ENCODE data around the gene MT1G. TPM values are rescaled to one million over a fixed set of nuclear protein-coding genes. Genes with fewer than 3 reads are reported as not detected.
"Not testable (repeated sequence)": the region's sequence is repeated elsewhere in the genome, so short reads cannot be mapped to it uniquely, and the experiment has no call there.

Gene MT1G
- polyA plus RNA-seq, 1 donor, result not detected

GRCh38 chr16:56636616-56637413 is 31.1 kb downstream of the MT1G start:
- no peak for DNase-seq

- DNase-seq, result no peak
These were observed 32.4 kb downstream of the MT1G start for GRCh38 chr16:56635441-56635967.

- no peak for DNase-seq
These were observed 33.0 kb downstream of the MT1G start for GRCh38 chr16:56634715-56635440.

DNA sequence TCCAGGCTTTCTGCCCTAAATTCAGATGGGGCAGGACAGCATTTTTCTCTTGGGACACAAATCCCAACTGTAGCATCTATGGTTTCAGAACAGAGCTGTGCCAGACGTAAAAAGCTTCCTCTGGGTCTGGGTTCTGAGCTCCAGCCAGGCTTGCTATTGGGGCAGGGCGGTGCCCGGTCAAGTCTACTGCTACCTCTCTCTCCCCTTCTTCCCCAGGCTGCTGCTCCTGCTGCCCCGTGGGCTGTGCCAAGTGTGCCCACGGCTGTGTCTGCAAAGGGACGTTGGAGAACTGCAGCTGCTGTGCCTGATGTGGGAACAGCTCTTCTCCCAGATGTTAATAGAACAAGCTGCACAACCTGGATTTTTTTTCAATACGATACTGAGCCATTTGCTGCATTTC is 34.3 kb downstream of the MT1G start:
- DNase-seq, result no peak

GRCh38 chr16:56632848-56633365 is 35.0 kb downstream of the MT1G start:
- no peak for DNase-seq

GRCh38 chr16:56632156-56632847 is 35.6 kb downstream of the MT1G start, which contains the start of gene MT1M:
TSS of gene MT1M (plus strand) at chr16:56632659. CDS start at chr16:56632732, 73 bp downstream.
- DNase-seq, result no peak

- DNase-seq, result no peak
These were observed 36.1 kb downstream of the MT1G start for GRCh38 chr16:56631832-56632155.

DNA sequence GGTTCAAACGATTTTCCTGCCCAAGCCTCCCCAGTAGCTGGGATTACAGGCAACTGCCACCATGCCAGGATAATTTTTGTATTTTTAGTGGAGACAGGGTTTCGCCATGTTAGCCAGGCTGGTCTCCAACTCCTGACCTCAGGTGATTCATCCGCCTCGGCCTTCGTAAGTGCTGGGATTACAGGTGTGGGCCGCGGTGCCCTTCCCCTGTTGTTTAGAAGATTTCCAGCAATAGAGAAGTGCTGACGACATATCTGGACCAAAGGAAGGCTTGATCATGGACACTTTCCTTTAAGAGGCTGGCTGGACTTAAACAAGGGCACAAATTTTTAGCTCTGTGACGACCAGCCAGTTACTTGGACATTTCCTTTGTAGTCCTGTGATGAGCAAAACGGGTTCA is 36.7 kb downstream of the MT1G start:
- no peak for DNase-seq

DNA sequence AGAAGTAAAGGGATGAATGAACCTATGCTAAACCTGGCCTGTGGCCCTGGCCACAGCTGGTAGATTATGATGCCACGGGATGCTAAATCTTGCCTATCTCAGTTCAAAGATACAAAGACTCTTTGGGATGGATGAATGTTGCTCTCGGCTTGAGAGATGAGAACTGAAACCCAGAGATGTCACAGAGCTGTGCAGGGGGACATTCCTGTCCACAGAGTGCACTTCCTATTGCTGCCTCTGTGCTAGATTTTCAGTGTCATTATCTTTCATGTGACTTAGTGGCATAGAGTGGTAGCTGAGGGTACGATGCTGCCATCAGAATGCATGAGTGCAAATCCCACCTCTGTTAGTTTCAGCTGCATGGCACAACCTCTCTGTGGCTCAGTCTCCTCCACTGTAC is 37.7 kb downstream of the MT1G start:
- DNase-seq, result no peak

- DNase-seq, result no peak
These were observed 38.3 kb downstream of the MT1G start for GRCh38 chr16:56629531-56629930.

GRCh38 chr16:56628486-56629350 is 39.1 kb downstream of the MT1G start:
- DNase-seq, result no peak

DNA sequence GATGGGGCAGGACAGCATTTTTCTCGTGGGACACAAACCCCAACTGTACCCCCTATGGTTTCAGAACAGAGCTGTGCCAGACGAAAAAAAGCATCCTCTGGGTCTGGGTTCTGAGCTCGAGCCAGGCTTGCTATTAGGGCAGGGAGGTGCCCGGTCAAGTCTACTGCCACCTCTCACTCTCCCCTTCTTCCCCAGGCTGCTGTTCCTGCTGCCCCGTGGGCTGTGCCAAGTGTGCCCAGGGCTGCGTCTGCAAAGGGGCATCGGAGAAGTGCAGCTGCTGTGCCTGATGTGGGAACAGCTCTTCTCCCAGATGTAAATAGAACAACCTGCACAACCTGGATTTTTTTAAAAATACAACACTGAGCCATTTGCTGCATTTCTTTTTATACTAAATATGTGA is 41.2 kb downstream of the MT1G start:
- DNase-seq, result no peak

- peak; percentile 55 for DNase-seq
These were observed 41.8 kb downstream of the MT1G start for GRCh38 chr16:56625943-56626654.

DNA sequence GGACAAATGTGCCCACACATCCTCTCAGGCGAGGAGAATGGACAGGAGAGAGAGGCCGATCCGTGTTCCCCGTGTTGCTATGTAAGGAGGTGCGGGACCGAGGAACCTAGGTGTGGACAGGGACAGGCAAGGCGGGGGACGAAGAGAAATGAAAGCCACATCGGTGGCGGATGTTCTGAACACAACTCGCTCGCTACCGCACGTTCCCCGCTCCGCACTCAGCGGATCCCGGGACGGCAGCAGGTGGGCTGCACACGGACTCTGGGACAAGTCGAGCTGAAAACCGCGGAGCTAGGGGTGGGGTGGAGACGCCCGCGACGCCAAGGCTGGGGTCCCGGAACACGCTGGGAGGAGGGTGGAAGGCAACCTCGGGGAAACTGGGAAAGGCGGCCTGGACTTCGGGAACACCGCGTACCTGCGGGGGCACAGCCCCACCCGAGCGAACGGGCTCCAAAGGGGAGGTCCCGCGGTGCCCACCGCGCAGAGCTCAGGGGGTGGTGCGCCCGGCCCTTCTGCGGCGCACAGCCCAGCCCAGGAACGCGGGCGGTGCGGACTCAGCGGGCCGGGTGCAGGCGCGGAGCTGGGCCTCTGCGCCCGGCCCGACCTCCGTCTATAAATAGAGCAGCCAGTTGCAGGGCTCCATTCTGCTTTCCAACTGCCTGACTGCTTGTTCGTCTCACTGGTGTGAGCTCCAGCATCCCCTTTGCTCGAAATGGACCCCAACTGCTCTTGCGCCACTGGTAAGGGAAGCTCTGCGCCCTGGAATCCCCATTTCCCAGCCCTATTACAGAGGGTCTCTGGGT is 42.5 kb downstream of the MT1G start, which contains the start of gene MT1E:
TSS of gene MT1E (plus strand) at position 642 of the 803 bp plus-strand sequence. CDS start at position 713, 71 bp downstream.
- peak; percentile 72 for DNase-seq

DNA sequence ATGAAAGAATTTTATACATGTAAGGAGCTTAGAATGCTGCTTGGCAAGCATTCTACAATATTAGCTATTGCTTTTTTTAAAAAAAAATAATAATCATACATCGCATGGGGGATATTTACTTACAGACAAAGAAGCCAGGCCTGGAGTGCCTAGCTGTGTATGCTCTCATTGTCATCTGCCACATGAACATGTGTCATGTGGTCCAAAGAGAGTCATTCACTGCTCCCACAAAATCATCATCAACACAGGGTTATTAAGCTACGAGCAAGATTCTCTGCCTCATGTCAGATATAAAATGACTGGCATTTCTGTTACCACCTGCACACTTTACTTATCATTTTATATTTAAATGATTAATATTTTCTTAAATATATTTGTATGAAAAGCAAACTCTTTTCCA is 44.2 kb downstream of the MT1G start:
- DNase-seq, result no peak

DNA sequence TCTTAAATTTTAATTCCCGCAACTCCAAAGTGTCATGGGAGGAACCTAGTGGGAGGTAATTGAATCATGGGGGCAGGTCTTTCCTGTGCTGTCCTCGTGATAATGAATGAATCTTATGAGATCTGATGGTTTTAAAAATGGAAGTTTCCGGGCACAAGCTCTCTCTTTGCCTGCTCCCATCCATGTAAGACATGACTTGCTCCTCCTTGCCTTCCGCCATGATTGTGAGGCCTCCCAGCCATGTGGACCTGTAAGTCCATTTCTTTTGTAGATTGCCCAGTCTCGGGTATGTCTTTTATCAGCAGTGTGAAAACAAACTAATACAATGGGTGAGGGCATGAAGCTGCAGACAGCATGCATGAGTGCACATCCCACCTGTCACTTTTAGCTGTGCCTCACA is 44.7 kb downstream of the MT1G start:
- DNase-seq, result not testable (repeated sequence)

DNA sequence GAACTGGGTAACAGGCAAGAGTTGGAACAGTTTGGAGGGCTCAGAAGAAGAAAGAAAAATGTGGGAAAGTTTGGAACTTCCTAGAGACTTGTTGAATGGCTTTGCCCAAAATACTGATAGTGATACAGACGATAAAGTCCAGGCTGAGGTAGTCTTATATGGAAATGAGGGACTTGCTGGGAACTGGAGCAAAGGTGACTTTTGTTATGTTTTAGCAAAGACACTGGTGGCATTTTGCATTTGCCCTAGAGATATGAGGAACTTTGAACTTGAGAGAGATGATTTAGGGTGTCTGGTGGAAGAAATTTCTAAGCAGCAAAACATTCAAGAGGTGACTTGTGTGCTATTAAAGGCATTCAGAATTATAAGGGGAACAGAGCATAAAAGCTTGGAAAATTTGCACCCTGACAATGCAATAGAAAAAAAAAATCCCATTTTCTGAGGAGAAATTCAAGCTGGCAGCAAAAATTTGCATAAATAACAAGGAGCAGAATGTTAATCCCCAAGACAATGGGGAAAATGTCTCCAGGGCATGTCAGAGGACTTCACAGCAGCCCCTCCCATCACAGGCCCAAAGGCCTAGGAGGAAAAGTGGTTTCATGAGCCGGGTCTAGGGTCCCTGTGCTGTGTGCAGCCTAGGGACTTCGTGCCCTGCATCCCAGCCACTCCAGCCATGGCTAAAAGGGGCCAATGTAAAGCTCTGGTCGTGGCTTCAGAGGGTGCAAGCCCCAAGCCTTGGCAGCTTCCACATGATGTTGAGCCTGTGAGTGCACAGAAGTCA is 46.0 kb downstream of the MT1G start:
- not testable (repeated sequence) for DNase-seq

DNA sequence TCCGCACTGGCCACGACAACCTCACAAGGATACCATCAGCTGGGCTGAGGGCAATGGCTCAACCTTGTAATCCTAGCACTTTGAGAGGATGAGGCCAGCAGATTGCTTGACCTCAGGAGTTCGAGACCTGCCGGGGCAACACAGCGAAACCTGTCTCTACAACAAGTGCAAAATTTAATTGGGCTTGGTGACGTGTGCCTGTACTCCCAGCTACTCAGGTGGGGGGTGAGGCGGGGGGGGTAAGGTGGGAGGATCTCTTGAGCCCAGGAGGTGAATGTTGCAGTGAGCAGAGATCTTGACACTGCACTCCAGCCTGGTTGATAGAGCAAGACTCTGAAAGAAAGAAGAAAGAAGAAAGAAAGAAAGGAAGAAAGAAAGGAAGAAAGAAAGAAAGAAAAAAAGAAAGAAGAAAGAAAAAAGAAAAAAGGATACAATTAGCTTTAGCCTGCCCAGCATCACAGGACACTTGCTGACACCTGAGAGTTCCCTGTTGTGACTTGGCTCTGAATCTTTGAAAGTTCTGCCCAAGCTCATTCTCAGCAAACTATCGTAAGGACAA is 47.4 kb downstream of the MT1G start:
- DNase-seq, result no peak

GRCh38 chr16:56618138-56618537 is 49.7 kb downstream of the MT1G start:
- DNase-seq, result no peak

Data from hindlimb muscle (tissue), 1 donor.